HG03159 (cell line): ENCODE data around the gene USP20.
"Not testable (repeated sequence)": the region's sequence is repeated elsewhere in the genome, so short reads cannot be mapped to it uniquely, and the experiment has no call there.

ENCODE experiments used
- ATAC-seq: cut with Tn5 transposase; IDR thresholded peaks from one replicate; pipeline ENCODE4 v1.9.1; 2021; ENCODE audit warnings: mild to moderate bottlenecking, moderate library complexity; ENCODE audit not compliant: unreplicated experiment

Gene USP20

GRCh38 chr9:129889122-129889940, 54.1 kb downstream of the USP20 start:
- ATAC-seq: no peak

GRCh38 chr9:129889941-129890717, 54.9 kb downstream of the USP20 start:
- ATAC-seq: no peak

GRCh38 chr9:129890718-129891299, 55.6 kb downstream of the USP20 start:
- not testable (repeated sequence) for ATAC-seq

- no peak for ATAC-seq
Measured at GRCh38 chr9:129891569-129891968, 56.3 kb downstream of the USP20 start.

GRCh38 chr9:129894120-129894823, 59.0 kb downstream of the USP20 start:
- ATAC-seq: no peak

GRCh38 chr9:129895376-129896268, 60.4 kb downstream of the USP20 start:
- ATAC-seq: no peak

GRCh38 chr9:129897263-129897662, 62.0 kb downstream of the USP20 start:
- ATAC-seq: no peak

GRCh38 chr9:129898185-129898584, 62.9 kb downstream of the USP20 start:
- ATAC-seq: no peak

- ATAC-seq: no peak
Measured at GRCh38 chr9:129899620-129900019, 64.4 kb downstream of the USP20 start.

GRCh38 chr9:129900263-129901027, 65.2 kb downstream of the USP20 start:
- no peak for ATAC-seq

- no peak for ATAC-seq
Measured at GRCh38 chr9:129901993-129902739, 66.9 kb downstream of the USP20 start.

GRCh38 chr9:129902740-129903134, 67.5 kb downstream of the USP20 start:
- ATAC-seq: no peak

- no peak for ATAC-seq
Measured at GRCh38 chr9:129904734-129905133, 69.5 kb downstream of the USP20 start.

GRCh38 chr9:129906298-129906697, 71.0 kb downstream of the USP20 start:
- no peak for ATAC-seq

- ATAC-seq: no peak
Measured at GRCh38 chr9:129907201-129907600, 71.9 kb downstream of the USP20 start.

- no peak for ATAC-seq
Measured at GRCh38 chr9:129908906-129909305, 73.6 kb downstream of the USP20 start.

- ATAC-seq: no peak
Measured at GRCh38 chr9:129909851-129910250, 74.6 kb downstream of the USP20 start.
